GM23338 (cell line): ENCODE measurements around the gene ITGB5. TPM values are rescaled to one million over a fixed set of nuclear protein-coding genes. Genes with fewer than 3 reads are reported as not detected.

Experiments used
- ATAC-seq: fragments of 200-7000 bp; cut with Tn5 transposase; 3 replicates; pipeline ENCODE4 v1.9.1; 2020
- DNase-seq: peaks from one replicate; pipeline ENCODE4 v3.0.0-alpha.2; 2015; ENCODE audit warnings: low spot score
- H2AFZ ChIP-seq: fragments of 200-600 bp; sonication (generic); 2 replicates; pipeline ENCODE4 v1.8.0; 2016; ENCODE audit warnings: antibody characterized with exemption, mild to moderate bottlenecking, moderate library complexity
- H3F3A ChIP-seq: fragments of 200-600 bp; sonication (generic); replicated peaks from 2 replicates; pipeline ENCODE4 v1.8.0; 2017; ENCODE audit warnings: antibody characterized with exemption, mixed run types, low read depth
- H3K27ac ChIP-seq: fragments of 200-600 bp; sonication (generic); 2 replicates; pipeline ENCODE4 v1.6.1; 2016; ENCODE audit warnings: low read depth
- H3K27me3 ChIP-seq: fragments of 200-600 bp; sonication (generic); 2 replicates; pipeline ENCODE4 v1.8.0; 2016; ENCODE audit warnings: mild to moderate bottlenecking, mixed run types, moderate library complexity; ENCODE audit not compliant: insufficient read depth
- H3K36me3 ChIP-seq: fragments of 200-600 bp; sonication (generic); 2 replicates; pipeline ENCODE4 v1.8.0; 2016; ENCODE audit warnings: mild to moderate bottlenecking; ENCODE audit not compliant: insufficient read depth
- H3K4me1 ChIP-seq: fragments of 200-600 bp; sonication (generic); 2 replicates; pipeline ENCODE4 v1.8.0; 2016; ENCODE audit warnings: mild to moderate bottlenecking, moderate library complexity; ENCODE audit not compliant: insufficient read depth
- H3K4me2 ChIP-seq: fragments of 200-600 bp; sonication (generic); 2 replicates; pipeline ENCODE4 v1.7.1; 2017; ENCODE audit warnings: mixed run types
- H3K4me3 ChIP-seq: fragments of 200-600 bp; sonication (generic); 2 replicates; pipeline ENCODE4 v1.6.1; 2016; ENCODE audit warnings: mixed run types
- H3K79me2 ChIP-seq: fragments of 200-600 bp; sonication (generic); replicated peaks from 2 replicates; pipeline ENCODE4 v1.8.0; 2017; ENCODE audit warnings: mild to moderate bottlenecking; ENCODE audit not compliant: insufficient read depth
- H3K9me2 ChIP-seq: fragments of 200-600 bp; sonication (generic); 2 replicates; pipeline ENCODE4 v1.8.0; 2017; ENCODE audit not compliant: insufficient read depth
- H4K20me1 ChIP-seq: fragments of 200-600 bp; sonication (generic); replicated peaks from 2 replicates; pipeline ENCODE4 v1.8.0; 2017; ENCODE audit warnings: mild to moderate bottlenecking; ENCODE audit not compliant: insufficient read depth
- H3K27ac Mint-ChIP-seq: 2 replicates; pipeline ENCODE4 v1.8.0; 2020; ENCODE audit warnings: inconsistent platforms, mild to moderate bottlenecking, moderate library complexity, mixed read lengths
- H3K27me3 Mint-ChIP-seq: 3 replicates; pipeline ENCODE4 v1.8.0; 2022; ENCODE audit warnings: low read depth, mild to moderate bottlenecking, moderate library complexity, mixed read lengths, inconsistent platforms; ENCODE audit not compliant: insufficient read depth, poor library complexity
- H3K36me3 Mint-ChIP-seq: 3 replicates; pipeline ENCODE4 v1.8.0; 2021; ENCODE audit warnings: low read depth, mild to moderate bottlenecking, inconsistent platforms, moderate library complexity, mixed read lengths
- H3K4me1 Mint-ChIP-seq: 3 replicates; pipeline ENCODE4 v1.8.0; 2020; ENCODE audit warnings: mild to moderate bottlenecking, inconsistent platforms, mixed read lengths
- H3K4me3 Mint-ChIP-seq: 3 replicates; pipeline ENCODE4 v1.8.0; 2021; ENCODE audit warnings: moderate library complexity, mild to moderate bottlenecking, inconsistent platforms, mixed read lengths
- H3K9me3 Mint-ChIP-seq: 3 replicates; pipeline ENCODE4 v1.8.0; 2020; ENCODE audit warnings: moderate library complexity, mild to moderate bottlenecking, inconsistent platforms, mixed read lengths
- CREB1 ChIP-seq: fragments of 250-450 bp; sonication (Bioruptor Pico); IDR thresholded peaks from 2 replicates; pipeline ENCODE4 v1.5.0; 2020; ENCODE audit warnings: low read depth, mild to moderate bottlenecking, moderate library complexity
- CTCF ChIP-seq, 2 experiments: fragments of 200-600 bp in 1 of 2; sonication (generic) in 1 of 2; conservative IDR thresholded peaks; 2 replicates each; pipeline versions ENCODE4 v1.5.1 to v1.6.1; 2016 to 2017; ENCODE audit warnings: antibody characterized with exemption in 2 of 2, low read depth in 2 of 2, mild to moderate bottlenecking in 2 of 2, moderate library complexity in 1 of 2
- ETS1 ChIP-seq: IDR thresholded peaks from 2 replicates; pipeline ENCODE4 v1.6.1; 2016; ENCODE audit warnings: antibody characterized with exemption
- EZH2 ChIP-seq: fragments of 200-600 bp; sonication (generic); IDR thresholded peaks from one replicate; pipeline ENCODE4 v1.8.0; 2017; ENCODE audit warnings: antibody characterized with exemption, mild to moderate bottlenecking, low read depth; ENCODE audit not compliant: unreplicated experiment
- EZH2phosphoT487 ChIP-seq: fragments of 200-600 bp; sonication (generic); IDR thresholded peaks from one replicate; pipeline ENCODE4 v1.8.1; 2018; ENCODE audit warnings: antibody characterized with exemption; ENCODE audit not compliant: unreplicated experiment
- JUNB ChIP-seq: IDR thresholded peaks from one replicate; pipeline ENCODE4 v1.6.1; 2016; ENCODE audit warnings: antibody characterized with exemption; ENCODE audit not compliant: unreplicated experiment
- NANOG ChIP-seq: IDR thresholded peaks from 2 replicates; pipeline ENCODE4 v1.6.1; 2016; ENCODE audit warnings: antibody characterized with exemption, borderline replicate concordance
- POLR2AphosphoS5 ChIP-seq: IDR thresholded peaks from 2 replicates; pipeline ENCODE4 v1.6.1; 2016; ENCODE audit warnings: antibody characterized with exemption, low read depth
- REST ChIP-seq: IDR thresholded peaks from one replicate; pipeline ENCODE4 v1.6.1; 2018; ENCODE audit warnings: antibody characterized with exemption; ENCODE audit not compliant: unreplicated experiment
- STAT1 ChIP-seq: IDR thresholded peaks from one replicate; pipeline ENCODE4 v1.6.1; 2016; ENCODE audit warnings: antibody characterized with exemption; ENCODE audit not compliant: unreplicated experiment
- ZNF114 ChIP-seq: fragments of 250-450 bp; sonication (Bioruptor Pico); IDR thresholded peaks from 2 replicates; pipeline ENCODE4 v1.5.0; 2020; ENCODE audit warnings: mild to moderate bottlenecking, moderate library complexity
- ZNF331 ChIP-seq: fragments of 250-450 bp; sonication (Bioruptor Pico); IDR thresholded peaks from 2 replicates; pipeline ENCODE4 v1.5.0; 2020; ENCODE audit warnings: low read depth, mild to moderate bottlenecking, moderate library complexity
- polyA plus RNA-seq: library from polyadenylated mRNA; unstranded; fragments of >200 nt; fragmentation: Nextera tagmentation; extraction: Ambion mirVana; gene quantifications from 2 replicates; pipeline ENCODE4 v1.2.1, GENCODE V29; 2016
- total RNA-seq: library from RNA; depleted of rRNA; stranded (reverse); fragments of >200 nt; shearing (Covaris generic); gene quantifications from 2 replicates; pipeline ENCODE4 v1.2.3, GENCODE V29; 2014
- TF ChIP-seq, protein P1 (sequence below): fragments of 250-450 bp; sonication (Bioruptor Pico); IDR thresholded peaks from 2 replicates; pipeline ENCODE4 v1.5.0; 2020; ENCODE audit warnings: mild to moderate bottlenecking, moderate library complexity

Gene ITGB5
- total and polyA plus RNA-seq, 2 experiments from 2014 or later, result 68.2 to 269 TPM

- Histone ChIP-seq H3K4me1 (0 out of 2 replicates have a peak, but pooled peaks cover 5% of the 10 kb centered on the region), H3K27me3 (no peaks in the 10 kb centered on the region), H3F3A (0 out of 2 replicates have a peak, but pooled peaks cover 4% of the 10 kb centered on the region), H3K79me2 (0 out of 2 replicates have a peak, but pooled peaks cover 4% of the 10 kb centered on the region), H3K9me2 (no peaks in the 10 kb centered on the region), H3K27ac (no peak overlapping the region; the same call in 1 of the 2 replicates), H2AFZ (no peak overlapping the region), H3K36me3 (peaks cover 5% of the 10 kb centered on the region), H4K20me1 (no peaks in the 10 kb centered on the region; the same call in 1 of the 2 replicates), H3K4me2 (no peak overlapping the region), H3K4me3 (no peak overlapping the region)
- peaks cover 53% of the 10 kb centered on the region for H3K36me3 Mint-ChIP-seq
- no peak for ATAC-seq
- peak overlapping the region; percentile 56; the same call in 1 of the 2 replicates for H3K27ac Mint-ChIP-seq
- peaks cover 22% of the 10 kb centered on the region for H3K4me1 Mint-ChIP-seq
- no peaks in the 10 kb centered on the region for H3K9me3 Mint-ChIP-seq
- no peak overlapping the region for H3K4me3 Mint-ChIP-seq
- peaks cover 9% of the 10 kb centered on the region for H3K27me3 Mint-ChIP-seq
- DNase-seq, result no peak
- TF ChIP-seq ZNF114 (no peak), EZH2phosphoT487 (no peak), ETS1 (no peak), REST (no peak), POLR2AphosphoS5 (no peak), NANOG (no peak), ZNF331 (no peak), JUNB (no peak), EZH2 (no peak), CTCF (conservative IDR thresholded peaks at IDR 0.05; ENCODE audit: low read depth in 2 of 2) (no peak), STAT1 (no peak), CREB1 (CRISPR knock-in tag) (no peak)
- TF ChIP-seq, protein P1, sequence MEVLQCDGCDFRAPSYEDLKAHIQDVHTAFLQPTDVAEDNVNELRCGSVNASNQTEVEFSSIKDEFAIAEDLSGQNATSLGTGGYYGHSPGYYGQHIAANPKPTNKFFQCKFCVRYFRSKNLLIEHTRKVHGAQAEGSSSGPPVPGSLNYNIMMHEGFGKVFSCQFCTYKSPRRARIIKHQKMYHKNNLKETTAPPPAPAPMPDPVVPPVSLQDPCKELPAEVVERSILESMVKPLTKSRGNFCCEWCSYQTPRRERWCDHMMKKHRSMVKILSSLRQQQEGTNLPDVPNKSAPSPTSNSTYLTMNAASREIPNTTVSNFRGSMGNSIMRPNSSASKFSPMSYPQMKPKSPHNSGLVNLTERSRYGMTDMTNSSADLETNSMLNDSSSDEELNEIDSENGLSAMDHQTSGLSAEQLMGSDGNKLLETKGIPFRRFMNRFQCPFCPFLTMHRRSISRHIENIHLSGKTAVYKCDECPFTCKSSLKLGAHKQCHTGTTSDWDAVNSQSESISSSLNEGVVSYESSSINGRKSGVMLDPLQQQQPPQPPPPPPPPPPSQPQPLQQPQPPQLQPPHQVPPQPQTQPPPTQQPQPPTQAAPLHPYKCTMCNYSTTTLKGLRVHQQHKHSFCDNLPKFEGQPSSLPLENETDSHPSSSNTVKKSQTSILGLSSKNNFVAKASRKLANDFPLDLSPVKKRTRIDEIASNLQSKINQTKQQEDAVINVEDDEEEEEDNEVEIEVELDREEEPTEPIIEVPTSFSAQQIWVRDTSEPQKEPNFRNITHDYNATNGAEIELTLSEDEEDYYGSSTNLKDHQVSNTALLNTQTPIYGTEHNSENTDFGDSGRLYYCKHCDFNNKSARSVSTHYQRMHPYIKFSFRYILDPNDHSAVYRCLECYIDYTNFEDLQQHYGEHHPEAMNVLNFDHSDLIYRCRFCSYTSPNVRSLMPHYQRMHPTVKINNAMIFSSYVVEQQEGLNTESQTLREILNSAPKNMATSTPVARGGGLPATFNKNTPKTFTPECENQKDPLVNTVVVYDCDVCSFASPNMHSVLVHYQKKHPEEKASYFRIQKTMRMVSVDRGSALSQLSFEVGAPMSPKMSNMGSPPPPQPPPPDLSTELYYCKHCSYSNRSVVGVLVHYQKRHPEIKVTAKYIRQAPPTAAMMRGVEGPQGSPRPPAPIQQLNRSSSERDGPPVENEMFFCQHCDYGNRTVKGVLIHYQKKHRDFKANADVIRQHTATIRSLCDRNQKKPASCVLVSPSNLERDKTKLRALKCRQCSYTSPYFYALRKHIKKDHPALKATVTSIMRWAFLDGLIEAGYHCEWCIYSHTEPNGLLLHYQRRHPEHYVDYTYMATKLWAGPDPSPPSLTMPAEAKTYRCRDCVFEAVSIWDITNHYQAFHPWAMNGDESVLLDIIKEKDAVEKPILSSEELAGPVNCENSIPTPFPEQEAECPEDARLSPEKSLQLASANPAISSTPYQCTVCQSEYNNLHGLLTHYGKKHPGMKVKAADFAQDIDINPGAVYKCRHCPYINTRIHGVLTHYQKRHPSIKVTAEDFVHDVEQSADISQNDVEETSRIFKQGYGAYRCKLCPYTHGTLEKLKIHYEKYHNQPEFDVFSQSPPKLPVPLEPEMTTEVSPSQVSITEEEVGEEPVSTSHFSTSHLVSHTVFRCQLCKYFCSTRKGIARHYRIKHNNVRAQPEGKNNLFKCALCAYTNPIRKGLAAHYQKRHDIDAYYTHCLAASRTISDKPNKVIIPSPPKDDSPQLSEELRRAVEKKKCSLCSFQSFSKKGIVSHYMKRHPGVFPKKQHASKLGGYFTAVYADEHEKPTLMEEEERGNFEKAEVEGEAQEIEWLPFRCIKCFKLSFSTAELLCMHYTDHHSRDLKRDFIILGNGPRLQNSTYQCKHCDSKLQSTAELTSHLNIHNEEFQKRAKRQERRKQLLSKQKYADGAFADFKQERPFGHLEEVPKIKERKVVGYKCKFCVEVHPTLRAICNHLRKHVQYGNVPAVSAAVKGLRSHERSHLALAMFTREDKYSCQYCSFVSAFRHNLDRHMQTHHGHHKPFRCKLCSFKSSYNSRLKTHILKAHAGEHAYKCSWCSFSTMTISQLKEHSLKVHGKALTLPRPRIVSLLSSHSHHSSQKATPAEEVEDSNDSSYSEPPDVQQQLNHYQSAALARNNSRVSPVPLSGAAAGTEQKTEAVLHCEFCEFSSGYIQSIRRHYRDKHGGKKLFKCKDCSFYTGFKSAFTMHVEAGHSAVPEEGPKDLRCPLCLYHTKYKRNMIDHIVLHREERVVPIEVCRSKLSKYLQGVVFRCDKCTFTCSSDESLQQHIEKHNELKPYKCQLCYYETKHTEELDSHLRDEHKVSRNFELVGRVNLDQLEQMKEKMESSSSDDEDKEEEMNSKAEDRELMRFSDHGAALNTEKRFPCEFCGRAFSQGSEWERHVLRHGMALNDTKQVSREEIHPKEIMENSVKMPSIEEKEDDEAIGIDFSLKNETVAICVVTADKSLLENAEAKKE (CRISPR knock-in tag), result no peak
Observed at GRCh38 chr3:124800076-124800475, 87.1 kb downstream of the ITGB5 start.
